GM21360 (cell line): ENCODE results near the gene SLC12A2.
A peak's percentile ranks its signal among the peaks of the same experiment; 100 is the strongest.

Experiments used
- ATAC-seq: cut with Tn5 transposase; IDR thresholded peaks from one replicate; pipeline ENCODE4 v1.9.1; 2021; ENCODE audit warnings: mild to moderate bottlenecking, moderate library complexity; ENCODE audit not compliant: unreplicated experiment

SLC12A2 gene

DNA sequence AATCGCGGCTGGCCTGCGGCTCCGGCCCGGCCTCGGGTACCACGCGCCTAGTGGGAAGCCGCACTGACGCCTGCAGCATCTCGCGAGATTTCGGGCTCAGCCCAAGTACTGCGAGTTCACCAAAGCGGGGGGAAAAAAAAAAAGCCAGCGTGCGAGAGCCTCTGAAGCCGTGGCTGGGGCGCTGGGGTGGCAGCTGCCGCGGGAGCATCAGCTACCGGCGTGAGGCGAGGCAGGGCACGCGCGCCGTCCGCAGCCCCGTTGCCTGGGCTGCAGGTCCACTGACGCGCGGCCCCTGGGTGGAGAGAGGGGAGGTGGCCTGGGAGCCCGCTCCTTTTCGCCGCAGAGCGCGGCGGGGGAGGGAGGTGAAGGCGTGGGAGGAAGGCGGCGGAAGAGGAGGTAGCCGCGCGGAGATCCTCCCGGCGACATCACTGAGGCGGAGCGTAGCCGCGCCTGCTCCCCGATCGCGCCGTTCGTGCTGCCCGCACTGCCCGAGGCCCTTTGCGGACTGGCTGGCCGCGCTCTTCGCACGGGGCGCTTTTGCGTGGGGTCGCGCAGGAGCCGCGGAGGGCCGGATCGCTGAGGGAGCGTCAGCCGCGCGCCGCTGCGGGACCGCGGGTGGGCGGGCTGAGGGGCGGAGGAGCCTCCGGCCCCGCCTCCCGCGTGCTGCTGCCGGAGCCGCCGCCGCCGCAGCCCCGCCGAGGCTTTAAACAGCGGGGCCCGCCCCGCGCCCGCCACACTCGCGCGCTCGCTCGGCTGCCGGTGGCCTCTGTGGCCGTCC is at the start of gene SLC12A2:
TSS of gene SLC12A2 (plus strand) at position 734 of the 778 bp plus-strand sequence. CDS start 189 bp downstream, outside the sequence.
- peak; percentile 58 for ATAC-seq

DNA sequence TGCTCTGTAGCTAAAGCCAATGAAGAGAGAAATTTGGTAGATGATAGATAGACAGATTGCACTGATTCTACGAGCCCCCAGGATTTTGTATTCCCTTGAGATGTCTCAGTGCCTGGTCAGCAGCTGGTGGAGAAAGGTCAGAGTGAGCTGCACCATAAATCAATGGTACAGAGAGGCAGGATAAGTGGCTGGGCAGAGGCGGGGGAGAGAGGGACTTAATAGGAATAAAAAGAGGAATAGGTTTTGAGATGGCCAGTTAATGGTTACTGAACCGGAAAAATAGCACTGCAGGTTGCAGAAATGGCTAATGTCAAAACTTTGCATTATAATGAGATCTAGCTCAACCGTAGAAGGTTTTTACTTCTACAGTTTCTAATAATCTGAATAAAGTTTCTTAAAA is 47.9 kb upstream of the SLC12A2 start:
- ATAC-seq, result no peak

DNA sequence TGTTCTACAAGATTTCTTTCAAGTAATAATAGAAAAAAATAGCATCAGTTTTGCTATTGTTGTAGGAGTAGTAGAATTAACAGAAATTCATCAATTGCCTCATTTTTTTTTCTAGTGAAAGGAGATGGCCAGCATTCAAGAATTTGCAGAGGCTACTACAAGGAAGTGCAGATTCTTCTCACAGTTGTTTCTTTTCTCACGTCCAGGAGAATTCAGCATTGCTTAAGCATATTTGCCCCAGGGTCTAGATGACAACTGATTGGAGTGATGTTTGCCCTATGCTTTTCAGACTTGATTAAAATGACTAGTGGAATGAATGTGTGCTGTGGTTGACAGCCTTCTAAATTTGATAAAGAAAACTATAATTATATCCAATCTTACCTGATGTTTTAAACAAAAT is 46.6 kb upstream of the SLC12A2 start:
- no peak for ATAC-seq

DNA sequence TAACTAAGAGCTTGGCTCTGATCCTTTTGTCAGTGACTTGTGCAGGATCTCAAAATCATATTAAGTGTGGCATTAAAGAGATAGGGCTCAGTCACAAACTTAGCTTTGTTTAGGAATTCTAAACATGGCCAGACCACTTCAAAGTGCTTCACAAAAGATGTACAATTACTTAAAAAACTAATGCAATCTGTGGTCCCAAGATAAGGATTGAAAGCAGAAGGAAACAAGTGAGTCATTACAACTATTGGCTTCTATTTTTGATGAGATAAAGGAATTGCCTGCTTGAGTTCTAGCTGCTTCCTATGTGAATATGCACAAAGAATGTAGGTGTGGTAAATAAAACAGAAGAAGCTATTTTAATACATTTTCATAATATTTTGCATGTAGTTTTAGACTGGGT is 44.9 kb upstream of the SLC12A2 start:
- ATAC-seq, result no peak

DNA sequence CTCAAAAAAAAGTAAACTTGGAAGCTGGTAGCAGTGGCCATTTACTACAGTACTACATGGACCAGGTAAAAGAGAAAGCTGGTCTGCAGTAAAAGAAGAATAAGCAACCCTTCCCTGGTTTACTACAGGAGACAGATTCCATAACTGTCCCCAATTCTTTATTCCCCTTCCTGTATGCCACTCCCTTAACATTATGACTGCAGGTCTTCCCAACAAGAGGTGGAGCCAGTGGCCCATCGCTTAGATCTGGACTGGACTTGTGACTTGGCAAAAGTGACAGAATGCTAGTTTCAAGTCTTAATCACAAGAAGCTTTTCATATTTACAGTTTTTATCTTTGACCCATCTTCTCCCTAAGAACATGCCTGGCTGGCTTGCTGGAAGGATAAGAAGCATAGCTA is 42.6 kb upstream of the SLC12A2 start:
- ATAC-seq, result no peak

DNA sequence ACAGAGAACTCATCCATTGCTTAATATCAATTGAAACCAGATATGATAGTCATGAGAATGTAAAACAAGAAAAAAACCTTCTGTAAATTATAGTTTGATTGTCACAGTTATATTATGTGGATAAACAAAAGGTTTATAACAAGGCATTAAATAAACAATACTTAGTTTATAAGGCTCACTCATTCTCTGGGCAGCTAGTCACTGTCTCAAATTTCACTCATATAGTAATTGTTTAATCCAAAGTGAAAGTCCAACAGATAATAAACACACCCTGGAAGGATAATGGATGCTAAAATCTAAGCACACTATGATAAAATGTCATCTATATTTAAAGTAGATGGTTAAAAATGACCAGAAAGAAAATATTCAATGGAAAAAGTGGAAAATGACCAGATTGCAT is 30.8 kb upstream of the SLC12A2 start:
- no peak for ATAC-seq

DNA sequence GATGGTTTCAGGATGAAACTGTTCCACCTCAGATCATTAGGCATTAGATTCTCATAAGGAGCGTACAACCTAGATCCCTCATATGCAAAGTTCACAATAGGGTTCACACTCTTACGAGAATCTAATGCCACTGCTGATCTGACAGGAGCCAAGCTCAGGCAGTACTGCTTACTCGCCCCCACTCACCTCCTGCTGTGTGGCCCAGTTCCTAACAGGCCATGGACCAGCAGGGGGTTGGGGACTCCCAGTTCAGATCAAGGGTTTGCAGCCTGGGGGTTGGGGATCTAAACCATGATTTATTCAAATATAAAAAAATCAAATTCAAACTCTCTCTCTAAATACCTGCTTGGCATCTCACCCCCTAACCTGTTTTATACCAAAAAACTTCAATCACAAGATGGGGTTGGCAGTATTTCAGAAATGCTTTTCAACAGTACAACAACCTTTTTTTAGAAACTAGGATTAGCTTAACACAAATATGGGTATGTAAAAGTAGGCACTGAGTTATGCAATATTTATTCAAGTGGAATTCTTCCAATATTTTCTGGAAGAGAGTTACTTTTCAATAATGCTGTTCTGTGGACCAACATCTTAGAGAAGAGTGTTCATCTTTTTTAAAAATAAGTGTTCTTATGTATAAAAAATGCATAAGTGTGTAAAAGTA is 30.1 kb upstream of the SLC12A2 start:
- ATAC-seq, result no peak

DNA sequence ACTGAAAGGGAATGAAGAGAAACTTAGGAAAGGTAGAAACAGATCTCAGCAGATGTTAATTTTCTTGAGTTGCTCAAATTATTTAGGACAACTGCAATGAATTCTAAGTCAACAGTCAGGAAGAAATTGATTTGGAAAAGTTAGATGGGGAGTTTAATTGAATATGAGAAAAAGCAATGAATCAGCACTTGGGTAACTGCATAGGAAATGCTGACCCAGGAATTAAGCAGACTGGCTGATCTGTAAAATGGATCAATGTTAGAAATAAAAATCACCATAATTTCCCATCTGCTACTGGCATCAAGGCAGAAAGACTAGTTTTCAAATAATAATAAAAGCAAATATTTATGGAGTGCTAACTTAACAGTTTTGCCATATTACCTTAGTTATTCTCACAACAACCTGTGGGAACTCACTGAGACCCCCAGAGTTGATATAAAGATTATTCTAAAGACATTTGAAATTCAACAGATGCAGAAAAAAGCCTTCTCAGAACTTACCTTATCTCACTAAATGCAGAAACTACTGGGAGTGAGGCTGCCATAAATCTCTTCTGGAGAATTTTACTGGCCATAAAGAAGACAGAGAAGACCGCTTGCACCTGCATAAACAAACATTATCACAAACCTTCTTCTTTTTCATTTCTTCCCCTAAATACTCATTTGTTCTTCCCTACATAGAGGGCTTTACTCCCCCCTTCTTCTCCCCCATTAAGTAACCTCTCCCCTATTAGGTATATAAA is 22.8 kb upstream of the SLC12A2 start:
- no peak for ATAC-seq

DNA sequence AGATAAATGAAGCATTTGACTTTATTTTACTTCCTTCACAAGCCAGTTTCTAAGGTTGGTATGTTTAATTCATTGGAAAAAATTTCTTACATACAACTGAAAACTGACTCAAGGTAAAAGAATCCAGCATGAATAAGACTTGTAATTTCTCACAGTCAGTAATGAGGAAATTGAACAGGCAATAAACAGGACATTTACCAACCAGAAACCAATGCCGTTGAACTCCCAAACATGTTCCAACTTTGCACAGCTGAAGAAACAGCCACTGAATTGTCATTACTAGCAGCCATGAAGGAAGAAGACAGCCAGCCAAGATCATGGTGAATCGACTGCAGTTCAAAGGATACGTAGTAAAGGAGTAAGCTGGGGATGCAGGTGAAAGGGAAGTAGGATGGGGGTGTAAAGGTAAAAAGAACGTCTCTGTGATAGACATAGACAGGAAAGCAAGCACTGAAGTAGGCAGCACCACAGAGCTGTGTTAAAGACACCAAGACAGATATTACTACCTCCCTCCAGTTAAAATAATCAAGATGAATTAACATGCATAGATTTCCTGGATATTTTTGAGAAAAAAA is 21.3 kb upstream of the SLC12A2 start:
- no peak for ATAC-seq

DNA sequence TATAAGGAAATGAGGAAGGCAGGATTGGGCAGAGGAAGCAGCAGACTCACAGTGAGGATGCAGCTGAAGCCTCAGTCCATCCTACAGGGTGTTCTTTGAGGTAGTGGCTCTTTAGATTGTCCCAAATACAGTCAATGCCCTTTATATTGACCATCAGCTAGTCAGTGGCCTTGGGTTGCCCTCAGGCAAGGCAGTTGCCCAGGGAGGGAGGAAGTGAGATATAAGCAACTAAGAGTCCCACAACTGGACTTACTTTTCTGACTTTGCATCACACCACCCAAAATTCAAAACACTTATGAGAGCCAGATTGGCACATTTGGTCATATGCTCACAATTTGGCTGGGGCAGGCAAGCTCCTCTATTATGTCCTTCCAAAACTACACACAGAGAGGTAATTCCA is 9.4 kb upstream of the SLC12A2 start:
- ATAC-seq, result no peak

DNA sequence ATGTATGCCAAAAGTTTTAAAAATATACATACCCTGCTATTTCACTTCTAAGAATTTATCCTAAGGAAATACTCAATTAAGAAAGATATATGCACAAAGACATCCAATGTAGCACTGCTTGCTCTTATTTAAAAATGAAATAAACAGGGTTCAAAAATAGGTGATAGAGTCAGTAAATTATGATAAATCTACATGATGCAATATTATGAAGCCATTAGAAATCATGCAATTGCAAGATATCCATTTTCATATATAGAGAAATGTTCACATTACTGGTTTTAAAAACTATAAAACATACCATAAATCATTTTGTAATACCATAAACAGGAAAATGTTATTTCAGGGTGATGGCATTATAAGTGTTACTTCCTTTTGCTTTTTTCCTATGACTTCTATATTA is 8.6 kb upstream of the SLC12A2 start:
- no peak for ATAC-seq

DNA sequence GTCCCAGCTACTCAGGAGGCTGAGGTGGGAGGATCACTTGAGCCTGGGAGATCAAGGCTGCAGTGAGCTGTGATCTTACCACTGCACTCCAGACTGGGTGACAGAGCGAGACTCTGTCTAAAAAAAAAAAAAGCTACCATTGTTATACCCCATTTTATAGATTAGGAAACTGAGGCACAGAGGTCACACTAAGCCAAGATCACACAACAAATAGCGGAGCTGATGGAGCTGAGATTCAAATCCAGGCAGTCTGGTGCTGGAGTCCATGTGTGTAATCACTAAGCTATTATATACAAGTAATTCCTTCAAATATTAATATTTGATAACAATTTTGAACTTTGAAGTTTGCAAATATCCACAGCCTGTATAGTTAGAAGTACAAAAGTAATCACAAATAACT is 6.0 kb upstream of the SLC12A2 start:
- no peak for ATAC-seq

DNA sequence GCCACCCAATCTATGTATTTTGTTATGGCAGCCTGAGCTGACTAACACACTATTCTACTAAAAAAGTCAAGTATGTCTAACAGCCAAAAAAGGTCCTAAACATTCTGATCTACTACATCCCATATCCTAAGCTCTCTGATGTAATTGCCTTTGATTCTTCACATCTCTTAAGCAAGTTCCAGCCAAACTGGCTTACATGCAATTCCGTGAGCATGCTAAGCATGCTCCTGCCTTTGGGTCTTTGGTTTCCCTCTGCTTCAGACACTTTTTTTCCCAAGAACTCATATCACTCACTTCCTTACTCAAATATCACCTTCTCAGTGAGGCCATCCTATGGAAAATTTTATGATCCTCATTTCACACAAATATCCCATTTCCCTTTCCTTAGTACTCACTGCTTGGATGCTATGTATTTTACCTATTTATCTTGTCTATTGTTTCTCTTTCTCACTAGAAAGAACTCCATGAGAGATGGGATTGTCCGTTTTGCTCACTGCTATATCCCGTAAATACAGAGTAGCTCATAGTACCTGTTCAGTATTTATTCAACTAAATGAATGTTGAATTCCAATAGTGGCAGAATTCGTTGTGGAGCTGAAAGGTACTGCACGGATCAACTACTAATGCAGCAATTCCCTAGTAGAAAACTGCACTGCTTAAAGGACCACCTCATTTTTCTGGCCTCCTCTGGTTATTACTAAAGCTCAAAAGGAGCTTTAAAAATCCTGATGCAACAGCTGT is 2.3 kb upstream of the SLC12A2 start:
- no peak for ATAC-seq

DNA sequence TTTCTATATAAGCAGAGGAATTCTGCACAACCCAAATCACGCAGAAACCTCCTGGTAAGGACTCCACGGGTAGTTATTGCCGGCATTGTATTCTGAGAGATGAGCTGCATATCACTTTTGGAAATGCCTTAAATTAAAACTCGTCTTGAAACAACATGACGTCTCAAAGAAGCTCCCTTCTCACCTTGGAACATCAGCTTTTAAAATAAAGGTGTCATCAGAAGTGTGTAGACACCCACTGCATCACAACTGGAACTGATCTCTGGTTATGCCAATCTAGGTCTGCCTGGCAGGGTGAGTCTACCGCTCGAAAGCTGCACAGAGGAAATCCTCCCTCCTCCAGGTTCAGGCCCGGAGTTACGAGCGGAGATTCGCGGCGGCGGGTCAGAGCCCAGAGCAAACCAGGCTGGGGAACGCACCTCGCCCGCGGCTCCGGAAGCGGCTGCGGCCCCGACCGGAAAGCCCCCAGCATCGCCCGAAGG is 974 bp upstream of the SLC12A2 start:
- ATAC-seq, result no peak

DNA sequence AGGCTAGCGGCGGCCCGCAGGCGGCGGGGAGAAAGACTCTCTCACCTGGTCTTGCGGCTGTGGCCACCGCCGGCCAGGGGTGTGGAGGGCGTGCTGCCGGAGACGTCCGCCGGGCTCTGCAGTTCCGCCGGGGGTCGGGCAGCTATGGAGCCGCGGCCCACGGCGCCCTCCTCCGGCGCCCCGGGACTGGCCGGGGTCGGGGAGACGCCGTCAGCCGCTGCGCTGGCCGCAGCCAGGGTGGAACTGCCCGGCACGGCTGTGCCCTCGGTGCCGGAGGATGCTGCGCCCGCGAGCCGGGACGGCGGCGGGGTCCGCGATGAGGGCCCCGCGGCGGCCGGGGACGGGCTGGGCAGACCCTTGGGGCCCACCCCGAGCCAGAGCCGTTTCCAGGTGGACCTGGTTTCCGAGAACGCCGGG is 253 bp downstream of the SLC12A2 start:
- ATAC-seq, result peak; percentile 29

DNA sequence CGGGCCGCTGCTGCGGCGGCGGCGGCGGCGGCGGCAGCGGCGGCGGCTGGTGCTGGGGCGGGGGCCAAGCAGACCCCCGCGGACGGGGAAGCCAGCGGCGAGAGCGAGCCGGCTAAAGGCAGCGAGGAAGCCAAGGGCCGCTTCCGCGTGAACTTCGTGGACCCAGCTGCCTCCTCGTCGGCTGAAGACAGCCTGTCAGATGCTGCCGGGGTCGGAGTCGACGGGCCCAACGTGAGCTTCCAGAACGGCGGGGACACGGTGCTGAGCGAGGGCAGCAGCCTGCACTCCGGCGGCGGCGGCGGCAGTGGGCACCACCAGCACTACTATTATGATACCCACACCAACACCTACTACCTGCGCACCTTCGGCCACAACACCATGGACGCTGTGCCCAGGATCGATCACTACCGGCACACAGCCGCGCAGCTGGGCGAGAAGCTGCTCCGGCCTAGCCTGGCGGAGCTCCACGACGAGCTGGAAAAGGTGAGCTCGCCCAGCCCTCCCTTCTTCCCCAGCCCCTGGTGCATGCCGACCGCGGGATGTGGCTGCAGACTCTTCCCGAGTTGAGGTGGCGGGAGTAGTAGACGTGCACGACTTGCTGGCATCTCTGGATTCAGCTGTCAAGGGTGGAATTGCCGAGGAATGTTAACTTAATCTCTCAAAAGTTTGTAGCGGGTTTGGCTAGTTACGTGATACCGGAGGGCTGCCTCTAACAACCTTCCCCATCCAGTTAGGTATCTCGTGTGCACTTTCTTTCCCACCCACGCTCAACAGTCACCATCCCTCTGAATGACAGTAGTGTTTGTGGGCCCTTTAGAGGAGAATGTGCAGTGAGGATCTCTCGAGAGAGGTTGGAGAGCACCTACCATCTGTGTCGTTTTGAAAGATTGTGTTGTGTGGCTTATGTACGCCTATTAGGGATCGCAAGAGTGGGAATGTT is 932 bp downstream of the SLC12A2 start:
- peak; percentile 11 for ATAC-seq

DNA sequence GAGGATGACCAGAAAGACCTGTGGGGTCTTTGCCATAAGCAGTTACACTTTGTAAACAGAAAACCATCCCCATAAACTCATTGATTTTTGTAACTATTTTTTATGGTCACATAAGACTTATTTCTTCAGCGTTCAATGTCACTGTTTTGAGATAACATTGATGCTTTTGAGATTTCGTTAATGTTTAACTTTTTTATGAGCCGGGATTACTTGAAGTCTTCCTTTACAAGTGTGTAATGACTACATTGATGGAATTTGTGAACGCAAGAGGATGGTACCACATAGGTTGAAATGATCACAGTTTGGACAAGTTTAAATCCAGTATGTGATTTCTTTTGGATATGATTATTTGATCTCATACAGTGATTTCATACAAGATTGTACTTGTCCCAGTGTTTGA is 1.8 kb downstream of the SLC12A2 start:
- ATAC-seq, result no peak

DNA sequence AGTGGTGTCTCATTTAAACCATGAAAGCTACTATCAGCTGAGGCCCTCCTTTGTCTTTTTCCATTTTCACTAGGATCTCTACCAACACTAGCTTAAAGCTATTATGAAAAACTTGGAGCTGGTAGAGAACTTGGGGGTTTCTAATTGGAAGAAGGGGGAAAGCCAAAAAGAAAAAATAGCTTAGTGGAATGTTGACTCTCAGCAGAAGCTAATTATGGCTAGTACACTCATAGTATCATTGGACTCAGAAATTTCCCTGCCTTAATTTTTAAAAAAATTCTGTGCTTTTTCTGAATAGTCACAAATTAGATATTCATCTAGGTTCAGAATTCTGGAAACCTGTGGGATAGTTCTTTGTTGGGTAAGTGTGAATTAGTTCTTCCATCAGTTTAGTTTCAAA is 8.0 kb downstream of the SLC12A2 start:
- ATAC-seq, result no peak

DNA sequence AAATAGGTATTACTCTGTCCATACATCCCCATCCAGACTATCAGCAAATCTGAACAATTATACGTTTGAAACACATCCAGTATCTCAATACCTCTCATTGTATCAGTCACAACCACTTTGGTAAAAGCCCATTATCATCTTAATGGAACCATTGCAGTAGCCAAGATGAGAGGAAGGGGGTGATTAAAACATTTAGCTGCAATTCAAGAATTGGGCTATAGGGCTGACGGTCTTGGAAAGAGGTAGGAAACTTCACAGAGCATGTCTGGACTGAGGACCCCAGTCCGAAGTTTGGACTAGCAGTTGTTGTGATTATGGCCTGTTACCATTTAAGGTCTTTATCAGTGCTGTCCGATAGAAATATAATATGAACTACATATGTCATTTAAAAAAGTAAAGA is 8.6 kb downstream of the SLC12A2 start:
- ATAC-seq, result no peak

DNA sequence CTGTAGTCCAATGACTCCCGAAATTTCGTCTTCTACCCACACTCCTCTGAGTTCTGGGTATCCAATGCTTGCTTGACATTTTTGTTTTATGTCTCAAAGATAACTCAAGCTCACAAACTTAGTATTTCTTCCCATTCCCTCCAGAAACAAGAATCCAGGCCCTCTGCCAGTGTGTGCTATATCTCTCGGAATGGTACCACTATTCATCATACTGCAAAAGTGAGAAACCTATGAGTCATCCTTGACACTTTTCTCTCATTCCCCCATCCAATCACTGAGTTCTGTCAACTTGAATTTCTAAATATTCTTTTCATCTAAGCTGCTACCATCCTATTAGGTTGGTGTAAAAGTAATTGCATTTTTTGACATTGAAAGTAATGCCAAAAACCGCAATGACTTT is 9.8 kb downstream of the SLC12A2 start:
- no peak for ATAC-seq
